Mesenchymal stem cell (in vitro differentiated cells and primary cell): ENCODE results near the gene HEXB.
A peak's percentile ranks its signal among the peaks of the same experiment; 100 is the strongest.

Experiments
- DNase-seq: peaks from one replicate; pipeline ENCODE4 v3.0.0-alpha.2; 2013
- H2AFZ ChIP-seq: one replicate; pipeline ENCODE4 v1.6.1; 2013; ENCODE audit warnings: low read depth, mild to moderate bottlenecking, control low read depth, inconsistent platforms, low read length, moderate library complexity
- H2AK5ac ChIP-seq: 2 replicates; pipeline ENCODE4 v1.6.1; 2013; ENCODE audit warnings: low read length, moderate library complexity, mild to moderate bottlenecking, inconsistent platforms; ENCODE audit not compliant: severe bottlenecking
- H2BK120ac ChIP-seq: one replicate; pipeline ENCODE4 v1.6.1; 2013; ENCODE audit warnings: low read depth, mild to moderate bottlenecking, inconsistent platforms, low read length, moderate library complexity
- H2BK12ac ChIP-seq, 2 experiments: one replicate each; pipeline ENCODE4 v1.6.1; 2013; ENCODE audit warnings: inconsistent platforms in 2 of 2, low read length in 2 of 2, mild to moderate bottlenecking in 2 of 2, moderate library complexity in 2 of 2, control low read depth in 1 of 2
- H2BK15ac ChIP-seq: one replicate; pipeline ENCODE4 v1.6.1; 2013; ENCODE audit warnings: mild to moderate bottlenecking, low read depth, inconsistent platforms; ENCODE audit not compliant: poor library complexity, severe bottlenecking
- H2BK5ac ChIP-seq: 2 replicates; pipeline ENCODE4 v1.6.1; 2013; ENCODE audit warnings: low read depth, mild to moderate bottlenecking, low read length, control low read depth, inconsistent platforms; ENCODE audit not compliant: poor library complexity, severe bottlenecking
- H3K14ac ChIP-seq, 2 experiments: one replicate each; pipeline ENCODE4 v1.6.1; 2013; ENCODE audit warnings: inconsistent platforms in 2 of 2, low read length in 2 of 2, control low read depth in 1 of 2, mild to moderate bottlenecking in 1 of 2, moderate library complexity in 1 of 2
- H3K18ac ChIP-seq, 2 experiments: one replicate each; pipeline ENCODE4 v1.6.1; 2013; ENCODE audit warnings: inconsistent platforms in 2 of 2, low read length in 2 of 2, control low read depth in 1 of 2, low read depth in 1 of 2, mild to moderate bottlenecking in 1 of 2
- H3K23ac ChIP-seq, 2 experiments: one replicate each; pipeline ENCODE4 v1.6.1; 2013; ENCODE audit warnings: inconsistent platforms in 2 of 2, low read length in 2 of 2, mild to moderate bottlenecking in 2 of 2, moderate library complexity in 2 of 2, control low read depth in 1 of 2
- H3K27ac ChIP-seq: 2 replicates; pipeline ENCODE4 v1.5.1; 2013; ENCODE audit warnings: mild to moderate bottlenecking, moderate library complexity, low read length, control low read depth, inconsistent platforms; ENCODE audit not compliant: poor library complexity, severe bottlenecking
- H3K27me3 ChIP-seq, 2 experiments: 2 replicates each; pipeline versions ENCODE4 v1.6.1 to v1.7.0; 2013; ENCODE audit warnings: low read length in 2 of 2, mild to moderate bottlenecking in 2 of 2, moderate library complexity in 2 of 2, control low read depth in 1 of 2, inconsistent platforms in 1 of 2; ENCODE audit not compliant: control insufficient read depth in 1 of 2, insufficient read depth in 1 of 2
- H3K36me3 ChIP-seq, 2 experiments: 2 replicates each; pipeline versions ENCODE4 v1.6.1 to v1.7.0; 2013; ENCODE audit warnings: low read length in 2 of 2, control low read depth in 1 of 2, inconsistent platforms in 1 of 2, low read depth in 1 of 2, mild to moderate bottlenecking in 1 of 2; ENCODE audit not compliant: insufficient read depth in 2 of 2, control insufficient read depth in 1 of 2
- H3K4ac ChIP-seq, 2 experiments: one replicate each; pipeline ENCODE4 v1.6.1; 2013; ENCODE audit warnings: inconsistent platforms in 2 of 2, low read length in 2 of 2, mild to moderate bottlenecking in 2 of 2, moderate library complexity in 2 of 2, control low read depth in 1 of 2, low read depth in 1 of 2
- H3K4me1 ChIP-seq: 2 replicates; pipeline ENCODE4 v1.6.1; 2013; ENCODE audit warnings: low read depth, low read length, control low read depth; ENCODE audit not compliant: control insufficient read depth, insufficient read depth
- H3K4me2 ChIP-seq: 2 replicates; pipeline ENCODE4 v1.6.1; 2013; ENCODE audit warnings: low read length, mild to moderate bottlenecking, inconsistent platforms; ENCODE audit not compliant: poor library complexity, severe bottlenecking
- H3K4me3 ChIP-seq, 2 experiments: 2 replicates each; pipeline versions ENCODE4 v1.5.1 to v1.7.0; 2013; ENCODE audit warnings: low read length in 2 of 2, mild to moderate bottlenecking in 2 of 2, control low read depth in 1 of 2, low read depth in 1 of 2; ENCODE audit not compliant: insufficient read depth in 1 of 2
- H3K79me1 ChIP-seq: replicated peaks from 2 replicates; pipeline ENCODE4 v1.6.1; 2013; ENCODE audit warnings: mild to moderate bottlenecking, control low read depth, low read length, inconsistent platforms; ENCODE audit not compliant: poor library complexity, severe bottlenecking
- H3K9ac ChIP-seq: 2 replicates; pipeline ENCODE4 v1.7.0; 2013; ENCODE audit warnings: mild to moderate bottlenecking, low read length, moderate library complexity
- H3K9me3 ChIP-seq: 2 replicates; pipeline ENCODE4 v1.7.0; 2013; ENCODE audit warnings: mild to moderate bottlenecking, low read length; ENCODE audit not compliant: control insufficient read depth
- H4K8ac ChIP-seq: one replicate; pipeline ENCODE4 v1.6.1; 2013; ENCODE audit warnings: inconsistent platforms, mild to moderate bottlenecking, low read length, moderate library complexity
- H4K91ac ChIP-seq: one replicate; pipeline ENCODE4 v1.6.1; 2013; ENCODE audit warnings: mild to moderate bottlenecking, low read length, inconsistent platforms
- WGBS: methylation state at CpG from one replicate; pipeline ENCODE4 v1.1.7; 2013; ENCODE audit warnings: mixed read lengths; 5-methylcytosine and 5-hydroxymethylcytosine counted together

HEXB gene

DNA sequence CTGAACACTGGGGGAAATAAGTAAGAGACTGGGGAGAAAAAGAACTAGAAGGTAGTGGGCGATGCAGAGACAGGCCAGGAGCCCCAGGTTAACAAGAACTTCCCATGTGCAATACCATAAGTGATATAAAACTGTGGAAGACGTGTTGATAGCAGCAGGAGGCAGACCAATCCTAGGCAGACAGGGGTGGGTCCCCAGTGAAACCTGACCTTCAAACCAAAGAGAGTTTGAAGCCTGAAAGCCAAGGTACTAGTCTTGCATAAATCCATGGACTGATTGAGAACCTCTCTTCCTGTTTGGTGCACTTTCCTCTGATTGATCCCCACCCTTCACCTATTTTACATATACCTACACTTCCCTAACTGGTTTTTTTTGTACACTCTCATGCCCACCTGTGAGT lies 15.2 kb upstream of the HEXB start:
- Histone ChIP-seq H3K4me1 (peaks cover 3% of the 10 kb centered on the region), H3K14ac (no peak overlapping the region), H3K4ac (no peak overlapping the region), H3K4me2 (no peak overlapping the region), H3K79me1 (no peaks in the 10 kb centered on the region), H3K23ac (no peak overlapping the region), H3K18ac (no peak overlapping the region), H3K27ac (no peak overlapping the region), H2BK120ac (no peak overlapping the region), H3K4me3 (no peak overlapping the region), H3K9ac (no peak overlapping the region), H2AFZ (no peak overlapping the region), H3K9me3 (no peaks in the 10 kb centered on the region), H3K36me3 (no peaks in the 10 kb centered on the region), H2BK12ac (no peak overlapping the region), H2BK5ac (no peak overlapping the region), H3K27me3 (peaks cover 3 to 7% of the 10 kb centered on the region in 2 experiments), H4K8ac (no peak overlapping the region), H4K91ac (no peak overlapping the region), H2AK5ac (no peak overlapping the region), H2BK15ac (no peak overlapping the region)
- no peak for DNase-seq
- WGBS = 76% methylated on average over 2 of the region's 2 CpGs

GRCh38 chr5:74670396-74671038 lies 14.5 kb upstream of the HEXB start:
- H3K4me2 ChIP-seq = no peak overlapping the region
- no peak overlapping the region for H3K9ac ChIP-seq
- H3K27ac ChIP-seq = no peak overlapping the region
- H2BK120ac ChIP-seq = no peak overlapping the region
- H3K23ac ChIP-seq = no peak overlapping the region
- 80% methylated on average over 11 of the region's 11 CpGs for WGBS
- no peaks in the 10 kb centered on the region for H3K36me3 ChIP-seq
- H4K91ac ChIP-seq = no peak overlapping the region
- no peak overlapping the region for H3K4me3 ChIP-seq
- H3K4ac ChIP-seq = no peak overlapping the region
- no peak overlapping the region for H2AFZ ChIP-seq
- H3K27me3 ChIP-seq = peaks cover 3 to 7% of the 10 kb centered on the region in 2 experiments
- no peak overlapping the region for H2AK5ac ChIP-seq
- H3K79me1 ChIP-seq = no peaks in the 10 kb centered on the region
- H4K8ac ChIP-seq = no peak overlapping the region
- H3K9me3 ChIP-seq = no peaks in the 10 kb centered on the region
- no peak for DNase-seq
- H2BK15ac ChIP-seq = no peak overlapping the region
- peaks cover 3% of the 10 kb centered on the region for H3K4me1 ChIP-seq
- no peak overlapping the region for H3K18ac ChIP-seq
- no peak overlapping the region for H2BK5ac ChIP-seq
- H2BK12ac ChIP-seq = no peak overlapping the region
- H3K14ac ChIP-seq = no peak overlapping the region

- 76% methylated on average over 3 of the region's 5 CpGs for WGBS
- Histone ChIP-seq H3K79me1 (no peaks in the 10 kb centered on the region), H3K23ac (no peak overlapping the region)
These were observed 12.7 kb upstream of the HEXB start for GRCh38 chr5:74672215-74672877.

GRCh38 chr5:74673011-74673790 lies 11.8 kb upstream of the HEXB start:
- Histone ChIP-seq H3K23ac (no peak overlapping the region), H3K4me1 (peaks cover 3% of the 10 kb centered on the region), H2AK5ac (no peak overlapping the region), H3K36me3 (no peaks in the 10 kb centered on the region), H2BK12ac (peak overlapping the region in 1 of 2 experiments; percentile 48), H3K9me3 (no peaks in the 10 kb centered on the region), H3K14ac (no peak overlapping the region), H2AFZ (no peak overlapping the region), H3K27ac (no peak overlapping the region), H3K4me2 (no peak overlapping the region), H3K79me1 (no peaks in the 10 kb centered on the region), H4K91ac (no peak overlapping the region), H3K4ac (no peak overlapping the region), H3K9ac (peak overlapping the region; percentile 75), H3K4me3 (peak overlapping the region in 1 of 2 experiments; percentile 79), H3K18ac (no peak overlapping the region), H4K8ac (no peak overlapping the region), H2BK15ac (no peak overlapping the region), H3K27me3 (peaks cover 3 to 4% of the 10 kb centered on the region in 2 experiments), H2BK5ac (no peak overlapping the region), H2BK120ac (no peak overlapping the region)
- WGBS = 78% methylated on average over 6 of the region's 6 CpGs
- DNase-seq = peak; percentile 58

More at GRCh38 chr5:74672215-74672877, 12.7 kb upstream of the HEXB start:
- H4K91ac ChIP-seq = no peak overlapping the region
- no peak overlapping the region for H2AK5ac ChIP-seq
- H3K18ac ChIP-seq = no peak overlapping the region
- H3K4me1 ChIP-seq = peaks cover 3% of the 10 kb centered on the region
- H4K8ac ChIP-seq = no peak overlapping the region
- no peak overlapping the region for H2BK120ac ChIP-seq
- H3K4me3 ChIP-seq = no peak overlapping the region
- peaks cover 3 to 7% of the 10 kb centered on the region in 2 experiments for H3K27me3 ChIP-seq
- H3K14ac ChIP-seq = no peak overlapping the region
- H3K4ac ChIP-seq = no peak overlapping the region
- no peak overlapping the region for H2BK5ac ChIP-seq
- no peak overlapping the region for H2BK12ac ChIP-seq
- DNase-seq = no peak
- H3K9ac ChIP-seq = no peak overlapping the region
- no peak overlapping the region for H3K4me2 ChIP-seq
- H3K9me3 ChIP-seq = no peaks in the 10 kb centered on the region
- H3K36me3 ChIP-seq = no peaks in the 10 kb centered on the region
- H3K27ac ChIP-seq = no peak overlapping the region
- no peak overlapping the region for H2AFZ ChIP-seq
- no peak overlapping the region for H2BK15ac ChIP-seq
